HUES64 (cell line): Measurements from ENCODE around the gene SNCAIP.

Source experiments
- H3K27ac ChIP-seq: 2 replicates; pipeline ENCODE4 v1.7.0; 2013; ENCODE audit warnings: low read depth, low read length, inconsistent platforms
- H3K27me3 ChIP-seq: 2 replicates; pipeline ENCODE4 v1.6.1; 2013; ENCODE audit warnings: mild to moderate bottlenecking, low read length; ENCODE audit not compliant: insufficient read depth
- H3K36me3 ChIP-seq: 2 replicates; pipeline ENCODE4 v1.6.1; 2013; ENCODE audit warnings: mild to moderate bottlenecking, low read length; ENCODE audit not compliant: insufficient read depth
- H3K4me1 ChIP-seq: 2 replicates; pipeline ENCODE4 v1.6.1; 2013; ENCODE audit warnings: mild to moderate bottlenecking, low read length, moderate library complexity; ENCODE audit not compliant: insufficient read depth
- H3K4me3 ChIP-seq: 2 replicates; pipeline ENCODE4 v1.5.1; 2013; ENCODE audit warnings: mild to moderate bottlenecking, low read length, moderate library complexity
- H3K9ac ChIP-seq: 2 replicates; pipeline ENCODE4 v1.6.1; 2013; ENCODE audit warnings: mild to moderate bottlenecking, low read depth, low read length
- H3K9me3 ChIP-seq: 2 replicates; pipeline ENCODE4 v1.6.1; 2013; ENCODE audit warnings: low read depth, low read length; ENCODE audit not compliant: insufficient read depth
- WGBS: fragments of 150-250, 120-280 bp; methylation state at CpG from one replicate; pipeline ENCODE4 v1.1.7; 2013; ENCODE audit warnings: missing lambda C conversion rate; 5-methylcytosine and 5-hydroxymethylcytosine counted together

The SNCAIP gene

GRCh38 chr5:122384739-122385235 lies 72.8 kb downstream of the SNCAIP start:
- WGBS, result 92% methylated on average over 5 of the region's 5 CpGs
- no peaks in the 10 kb centered on the region for H3K9me3 ChIP-seq
- H3K36me3 ChIP-seq, result no peaks in the 10 kb centered on the region
- no peak overlapping the region for H3K4me3 ChIP-seq
- no peak overlapping the region for H3K27ac ChIP-seq
- H3K27me3 ChIP-seq, result no peaks in the 10 kb centered on the region
- H3K4me1 ChIP-seq, result 0 out of 2 replicates have a peak, but pooled peaks cover 9% of the 10 kb centered on the region
- no peak overlapping the region for H3K9ac ChIP-seq

GRCh38 chr5:122385286-122385685 lies 73.2 kb downstream of the SNCAIP start:
- no peaks in the 10 kb centered on the region for H3K27me3 ChIP-seq
- 98% methylated on average over 4 of the region's 4 CpGs for WGBS
- no peaks in the 10 kb centered on the region for H3K9me3 ChIP-seq
- no peak overlapping the region for H3K4me3 ChIP-seq
- 0 out of 2 replicates have a peak, but pooled peaks cover 9% of the 10 kb centered on the region for H3K4me1 ChIP-seq
- no peaks in the 10 kb centered on the region for H3K36me3 ChIP-seq
- H3K9ac ChIP-seq, result no peak overlapping the region
- no peak overlapping the region for H3K27ac ChIP-seq

- H3K27me3 ChIP-seq, result no peaks in the 10 kb centered on the region
- WGBS, result 91% methylated on average over 2 of the region's 3 CpGs
- H3K9me3 ChIP-seq, result no peaks in the 10 kb centered on the region
- H3K36me3 ChIP-seq, result no peaks in the 10 kb centered on the region
- no peak overlapping the region for H3K27ac ChIP-seq
- H3K4me3 ChIP-seq, result no peak overlapping the region
- H3K9ac ChIP-seq, result no peak overlapping the region
- H3K4me1 ChIP-seq, result 0 out of 2 replicates have a peak, but pooled peaks cover 9% of the 10 kb centered on the region
Measured at GRCh38 chr5:122385808-122386207, 73.8 kb downstream of the SNCAIP start.

GRCh38 chr5:122390154-122390553 lies 78.1 kb downstream of the SNCAIP start:
- H3K9me3 ChIP-seq, result no peaks in the 10 kb centered on the region
- no peak overlapping the region for H3K9ac ChIP-seq
- 0 out of 2 replicates have a peak, but pooled peaks cover 5% of the 10 kb centered on the region for H3K4me1 ChIP-seq
- no peak overlapping the region for H3K27ac ChIP-seq
- no peak overlapping the region for H3K4me3 ChIP-seq
- no peaks in the 10 kb centered on the region for H3K27me3 ChIP-seq
- H3K36me3 ChIP-seq, result no peaks in the 10 kb centered on the region
- WGBS, result 81% methylated on average over 7 of the region's 7 CpGs

GRCh38 chr5:122390694-122391093 lies 78.7 kb downstream of the SNCAIP start:
- no peaks in the 10 kb centered on the region for H3K27me3 ChIP-seq
- H3K9ac ChIP-seq, result no peak overlapping the region
- H3K4me1 ChIP-seq, result 0 out of 2 replicates have a peak, but pooled peaks cover 5% of the 10 kb centered on the region
- H3K4me3 ChIP-seq, result no peak overlapping the region
- 99% methylated on average over 3 of the region's 3 CpGs for WGBS
- H3K27ac ChIP-seq, result no peak overlapping the region
- H3K9me3 ChIP-seq, result no peaks in the 10 kb centered on the region
- H3K36me3 ChIP-seq, result no peaks in the 10 kb centered on the region

GRCh38 chr5:122391621-122392020 lies 79.6 kb downstream of the SNCAIP start:
- WGBS, result 92% methylated on average over 3 of the region's 3 CpGs
- no peak overlapping the region for H3K27ac ChIP-seq
- no peaks in the 10 kb centered on the region for H3K27me3 ChIP-seq
- H3K4me1 ChIP-seq, result 0 out of 2 replicates have a peak, but pooled peaks cover 5% of the 10 kb centered on the region
- no peak overlapping the region for H3K9ac ChIP-seq
- H3K4me3 ChIP-seq, result no peak overlapping the region
- no peaks in the 10 kb centered on the region for H3K9me3 ChIP-seq
- no peaks in the 10 kb centered on the region for H3K36me3 ChIP-seq

GRCh38 chr5:122392224-122392623 lies 80.2 kb downstream of the SNCAIP start:
- no peak overlapping the region for H3K27ac ChIP-seq
- H3K4me3 ChIP-seq, result no peak overlapping the region
- 0 out of 2 replicates have a peak, but pooled peaks cover 5% of the 10 kb centered on the region for H3K4me1 ChIP-seq
- H3K36me3 ChIP-seq, result no peaks in the 10 kb centered on the region
- no peak overlapping the region for H3K9ac ChIP-seq
- H3K27me3 ChIP-seq, result no peaks in the 10 kb centered on the region
- no peaks in the 10 kb centered on the region for H3K9me3 ChIP-seq
- WGBS, result 91% methylated on average over 2 of the region's 2 CpGs

GRCh38 chr5:122392824-122393223 lies 80.8 kb downstream of the SNCAIP start:
- no peak overlapping the region for H3K4me3 ChIP-seq
- no peaks in the 10 kb centered on the region for H3K9me3 ChIP-seq
- H3K4me1 ChIP-seq, result 0 out of 2 replicates have a peak, but pooled peaks cover 5% of the 10 kb centered on the region
- 89% methylated on average over 1 of the region's 2 CpGs for WGBS
- no peak overlapping the region for H3K9ac ChIP-seq
- no peaks in the 10 kb centered on the region for H3K27me3 ChIP-seq
- H3K27ac ChIP-seq, result no peak overlapping the region
- no peaks in the 10 kb centered on the region for H3K36me3 ChIP-seq

- H3K9ac ChIP-seq, result no peak overlapping the region
- H3K36me3 ChIP-seq, result no peaks in the 10 kb centered on the region
- no peak overlapping the region for H3K27ac ChIP-seq
- H3K4me3 ChIP-seq, result no peak overlapping the region
- no peaks in the 10 kb centered on the region for H3K4me1 ChIP-seq
- no peaks in the 10 kb centered on the region for H3K27me3 ChIP-seq
- H3K9me3 ChIP-seq, result no peaks in the 10 kb centered on the region
- WGBS, result 93% methylated on average over 5 of the region's 6 CpGs
Measured at GRCh38 chr5:122394284-122394930, 82.4 kb downstream of the SNCAIP start.

- no peaks in the 10 kb centered on the region for H3K4me1 ChIP-seq
- 90% methylated on average over 2 of the region's 2 CpGs for WGBS
Measured at GRCh38 chr5:122398016-122398415, 86.0 kb downstream of the SNCAIP start.

GRCh38 chr5:122400341-122400740 lies 88.3 kb downstream of the SNCAIP start:
- no peak overlapping the region for H3K9ac ChIP-seq
- WGBS, result 88% methylated on average over 1 of the region's 1 CpG
- no peak overlapping the region for H3K27ac ChIP-seq
- no peaks in the 10 kb centered on the region for H3K9me3 ChIP-seq
- H3K4me3 ChIP-seq, result no peak overlapping the region
- H3K27me3 ChIP-seq, result no peaks in the 10 kb centered on the region
- H3K4me1 ChIP-seq, result no peaks in the 10 kb centered on the region
- H3K36me3 ChIP-seq, result no peaks in the 10 kb centered on the region

More at GRCh38 chr5:122398016-122398415, 86.0 kb downstream of the SNCAIP start:
- Histone ChIP-seq H3K4me3 (no peak overlapping the region), H3K27me3 (no peaks in the 10 kb centered on the region), H3K27ac (no peak overlapping the region), H3K9me3 (no peaks in the 10 kb centered on the region), H3K36me3 (no peaks in the 10 kb centered on the region), H3K9ac (no peak overlapping the region)
